GM23248 (cell line): ENCODE results near the gene ASTE1. TPM values are rescaled to one million over a fixed set of nuclear protein-coding genes. Genes with fewer than 3 reads are reported as not detected.
A peak's percentile ranks its signal among the peaks of the same experiment; 100 is the strongest.

Source experiments
- DNase-seq: peaks from one replicate; pipeline ENCODE4 v3.0.0-alpha.2; 2015
- H2AFZ ChIP-seq: fragments of 200-600 bp; sonication (generic); 2 replicates; pipeline ENCODE4 v1.6.1; 2016; ENCODE audit warnings: antibody characterized with exemption
- H3F3A ChIP-seq: fragments of 200-600 bp; sonication (generic); 2 replicates; pipeline ENCODE4 v1.6.1; 2016; ENCODE audit warnings: mild to moderate bottlenecking, antibody characterized with exemption, mixed run types; ENCODE audit not compliant: insufficient read depth
- H3K27ac ChIP-seq: fragments of 200-600 bp; sonication (generic); 2 replicates; pipeline ENCODE4 v1.5.1; 2016; ENCODE audit warnings: mild to moderate bottlenecking
- H3K27me3 ChIP-seq: fragments of 200-600 bp; sonication (generic); replicated peaks from 2 replicates; pipeline ENCODE4 v1.6.1; 2016; ENCODE audit warnings: mild to moderate bottlenecking; ENCODE audit not compliant: insufficient read depth
- H3K36me3 ChIP-seq: fragments of 200-600 bp; sonication (generic); 2 replicates; pipeline ENCODE4 v1.6.1; 2016; ENCODE audit warnings: low read depth, mild to moderate bottlenecking
- H3K4me1 ChIP-seq: fragments of 200-600 bp; sonication (generic); 2 replicates; pipeline ENCODE4 v1.6.1; 2016; ENCODE audit warnings: mild to moderate bottlenecking; ENCODE audit not compliant: insufficient read depth
- H3K4me2 ChIP-seq: fragments of 200-600 bp; sonication (generic); one replicate; pipeline ENCODE4 v1.6.1; 2016; ENCODE audit warnings: mild to moderate bottlenecking; ENCODE audit not compliant: unreplicated experiment
- H3K4me3 ChIP-seq: fragments of 200-600 bp; sonication (generic); 2 replicates; pipeline ENCODE4 v1.5.1; 2016; ENCODE audit warnings: mild to moderate bottlenecking
- H3K79me2 ChIP-seq: fragments of 200-600 bp; sonication (generic); 2 replicates; pipeline ENCODE4 v1.6.1; 2016; ENCODE audit warnings: mild to moderate bottlenecking; ENCODE audit not compliant: insufficient read depth
- H3K9ac ChIP-seq: fragments of 200-600 bp; sonication (generic); 2 replicates; pipeline ENCODE4 v1.6.1; 2016; ENCODE audit warnings: mild to moderate bottlenecking
- H3K9me2 ChIP-seq: fragments of 200-600 bp; sonication (generic); 2 replicates; pipeline ENCODE4 v1.6.1; 2016; ENCODE audit warnings: mixed run types, mild to moderate bottlenecking, moderate library complexity; ENCODE audit not compliant: insufficient read depth
- H3K9me3 ChIP-seq: fragments of 200-600 bp; sonication (generic); one replicate; pipeline ENCODE4 v1.6.1; 2017; ENCODE audit warnings: low read depth
- H4K20me1 ChIP-seq: fragments of 200-600 bp; sonication (generic); 2 replicates; pipeline ENCODE4 v1.6.0; 2016; ENCODE audit not compliant: insufficient read depth
- EZH2 ChIP-seq: fragments of 200-600 bp; sonication (generic); IDR thresholded peaks from 2 replicates; pipeline ENCODE4 v1.6.1; 2018; ENCODE audit warnings: antibody characterized with exemption, mild to moderate bottlenecking; ENCODE audit not compliant: insufficient read depth, poor library complexity, severe bottlenecking
- EZH2phosphoT487 ChIP-seq: fragments of 200-600 bp; sonication (generic); IDR thresholded peaks from 2 replicates; pipeline ENCODE4 v1.6.1; 2018; ENCODE audit warnings: antibody characterized with exemption, moderate library complexity, mild to moderate bottlenecking, low read depth; ENCODE audit not compliant: insufficient read depth
- WGBS, 2 experiments: methylation state at CpG; one replicate each; pipeline ENCODE4 v1.1.6; 2015 to 2017; ENCODE audit warnings: low lambda C conversion rate in 2 of 2, low coverage in 1 of 2; ENCODE audit errors: missing lambda C conversion rate in 2 of 2; 5-methylcytosine and 5-hydroxymethylcytosine counted together
- in situ Hi-C: fragments of 300-500 bp; cut with MboI; formaldehyde crosslinking; loops from 2 replicates; pipeline ENCODE4 v1.15.0; 2020
- polyA plus RNA-seq: library from polyadenylated mRNA; unstranded; fragments of >200 nt; fragmentation: Nextera tagmentation; extraction: Ambion mirVana; gene quantifications from 2 replicates; pipeline ENCODE4 v1.2.1, GENCODE V29; 2016
- total RNA-seq: library from RNA; depleted of rRNA; stranded (reverse); fragments of >200 nt; shearing (Covaris generic); gene quantifications from 2 replicates; pipeline ENCODE4 v1.2.3, GENCODE V29; 2014; rRNA removed

ASTE1 gene, protein sequence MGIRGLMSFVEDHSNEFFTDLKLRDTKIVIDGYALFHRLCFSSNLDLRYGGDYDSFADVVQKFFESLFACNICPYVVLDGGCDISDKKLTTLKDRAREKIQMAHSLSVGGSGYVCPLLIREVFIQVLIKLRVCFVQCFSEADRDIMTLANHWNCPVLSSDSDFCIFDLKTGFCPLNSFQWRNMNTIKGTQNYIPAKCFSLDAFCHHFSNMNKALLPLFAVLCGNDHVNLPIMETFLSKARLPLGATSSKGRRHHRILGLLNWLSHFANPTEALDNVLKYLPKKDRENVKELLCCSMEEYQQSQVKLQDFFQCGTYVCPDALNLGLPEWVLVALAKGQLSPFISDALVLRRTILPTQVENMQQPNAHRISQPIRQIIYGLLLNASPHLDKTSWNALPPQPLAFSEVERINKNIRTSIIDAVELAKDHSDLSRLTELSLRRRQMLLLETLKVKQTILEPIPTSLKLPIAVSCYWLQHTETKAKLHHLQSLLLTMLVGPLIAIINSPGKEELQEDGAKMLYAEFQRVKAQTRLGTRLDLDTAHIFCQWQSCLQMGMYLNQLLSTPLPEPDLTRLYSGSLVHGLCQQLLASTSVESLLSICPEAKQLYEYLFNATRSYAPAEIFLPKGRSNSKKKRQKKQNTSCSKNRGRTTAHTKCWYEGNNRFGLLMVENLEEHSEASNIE
- total RNA-seq: 4.8 and 5.8 TPM in 2 replicates
- 4.8 and 5.3 TPM in 2 replicates for polyA plus RNA-seq

DNA sequence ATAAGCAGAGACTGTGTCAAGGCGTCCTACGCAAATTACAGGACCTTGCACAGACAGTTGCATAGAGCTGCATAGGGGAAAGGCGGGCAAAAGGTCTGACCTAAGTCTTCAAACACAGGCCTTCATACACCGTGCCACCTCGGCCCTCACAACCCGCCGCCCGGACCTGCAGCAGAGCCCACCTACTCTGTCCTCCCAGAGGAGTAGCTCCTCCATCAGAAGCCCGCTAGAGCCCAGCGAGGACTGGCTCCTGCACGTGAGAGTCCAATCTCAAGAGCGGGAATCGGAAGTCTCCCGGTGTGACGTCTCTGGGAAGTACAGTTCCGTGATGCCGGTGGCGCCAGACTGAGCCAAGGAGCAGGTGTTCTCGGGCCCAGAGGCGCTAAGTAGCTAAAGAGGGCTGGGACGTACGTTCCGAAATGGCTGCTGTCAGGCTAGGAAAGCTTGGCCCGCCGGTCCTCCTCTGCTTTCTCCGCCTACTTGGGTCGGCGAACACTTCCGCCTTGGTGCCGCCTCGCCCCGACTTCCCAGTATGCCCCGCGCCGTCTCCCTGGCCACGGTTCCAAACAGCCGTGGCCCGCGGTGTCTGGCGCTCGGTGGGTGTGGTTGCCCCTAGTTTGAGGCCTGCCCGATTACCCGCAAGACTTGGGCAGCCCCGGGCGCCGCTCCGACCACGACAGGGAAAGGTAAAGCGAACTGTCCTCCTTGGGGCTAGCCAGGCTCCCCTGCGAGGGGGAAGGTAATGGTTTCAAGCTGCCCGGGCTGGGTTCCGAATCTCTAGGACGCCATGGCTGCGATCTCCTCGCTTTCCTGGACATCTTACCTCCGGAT lies at the start of gene ASTE1, which contains the start of gene NEK11:
Gene ASTE1 (minus strand): TSS at position 505 of the 831 bp plus-strand sequence. CDS start 1,519 bp downstream, outside the sequence.
Gene NEK11 (plus strand): TSS at position 557 of the 831 bp plus-strand sequence. CDS start 2,832 bp downstream, outside the sequence.
- Histone ChIP-seq H3K4me3 (peak within 1 kb of the TSS; percentile 80), H3K27me3 (no peaks in the 10 kb centered on the region), H3K4me2 (peak within 1 kb of the TSS; percentile 84), H3K9ac (peak within 1 kb of the TSS; percentile 92), H3K79me2 (peaks cover 16% of the 10 kb centered on the region), H3K36me3 (no peaks in the 10 kb centered on the region), H2AFZ (peak within 1 kb of the TSS; percentile 93), H3K9me3 (no peaks in the 10 kb centered on the region), H4K20me1 (no peaks in the 10 kb centered on the region), H3K9me2 (no peaks in the 10 kb centered on the region), H3K4me1 (peaks cover 18% of the 10 kb centered on the region), H3K27ac (peak within 1 kb of the TSS; percentile 79), H3F3A (no peaks in the 10 kb centered on the region)
- TF ChIP-seq EZH2 (no peak), EZH2phosphoT487 (no peak)
- in situ Hi-C loops: loop anchor here (25.0 kb wide), 2 partner anchors 461 to 986 kb away; no protein-coding TSS in a partner anchor
- WGBS, 2 experiments: 1 to 2% methylated on average over 42 to 53 of the region's 56 CpGs
- peak; percentile 97 for DNase-seq

DNA sequence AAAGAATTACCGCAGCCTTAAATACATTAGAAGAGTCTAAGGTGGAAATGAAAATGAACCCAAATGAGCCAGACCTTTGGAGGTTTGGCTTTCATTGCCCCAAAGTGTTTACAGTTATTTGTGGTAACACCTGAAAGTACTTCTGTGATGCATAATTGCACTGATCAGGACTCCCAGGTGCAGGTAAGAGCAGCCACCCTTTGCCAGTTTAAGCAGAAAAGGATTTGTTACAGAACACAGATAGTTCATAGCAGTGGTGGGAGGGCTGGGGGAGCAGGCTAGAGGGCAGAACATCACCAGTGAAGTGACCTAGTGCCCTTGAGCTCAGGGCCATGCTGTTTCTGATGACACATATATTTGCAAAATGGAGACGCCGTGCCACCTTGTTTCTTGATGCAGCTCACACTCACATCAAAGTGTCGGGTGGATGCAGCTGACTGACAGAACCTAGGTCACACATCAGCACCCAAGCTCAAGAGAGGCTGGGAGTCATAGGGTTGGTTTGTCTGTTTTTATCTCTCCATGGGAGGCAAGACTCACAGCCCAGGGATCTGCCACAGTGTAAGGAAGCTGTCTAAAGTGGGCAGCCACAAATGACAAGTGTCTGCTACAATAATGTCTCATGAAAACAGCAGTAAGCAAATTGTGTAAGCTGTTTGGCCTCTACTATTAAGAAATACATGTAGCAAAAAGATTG lies 49.2 kb upstream of the ASTE1 start:
- no peaks in the 10 kb centered on the region for H3K27me3 ChIP-seq
- H3K4me1 ChIP-seq: peaks cover 18% of the 10 kb centered on the region
- H2AFZ ChIP-seq: no peak overlapping the region
- H3F3A ChIP-seq: peaks cover 13% of the 10 kb centered on the region
- in situ Hi-C loops: no loop called here
- TF ChIP-seq EZH2phosphoT487: no peak
- no peak for TF ChIP-seq EZH2
- H3K9me2 ChIP-seq: no peaks in the 10 kb centered on the region
- 73 to 75% methylated on average over 4 of the region's 4 CpGs for WGBS, 2 experiments
- no peaks in the 10 kb centered on the region for H3K36me3 ChIP-seq
- H3K4me3 ChIP-seq: no peak overlapping the region
- H3K4me2 ChIP-seq: no peak overlapping the region
- no peak overlapping the region for H3K9ac ChIP-seq
- no peaks in the 10 kb centered on the region for H3K9me3 ChIP-seq
- no peak for DNase-seq
- H3K27ac ChIP-seq: no peak overlapping the region
- no peaks in the 10 kb centered on the region for H4K20me1 ChIP-seq
- no peaks in the 10 kb centered on the region for H3K79me2 ChIP-seq

DNA sequence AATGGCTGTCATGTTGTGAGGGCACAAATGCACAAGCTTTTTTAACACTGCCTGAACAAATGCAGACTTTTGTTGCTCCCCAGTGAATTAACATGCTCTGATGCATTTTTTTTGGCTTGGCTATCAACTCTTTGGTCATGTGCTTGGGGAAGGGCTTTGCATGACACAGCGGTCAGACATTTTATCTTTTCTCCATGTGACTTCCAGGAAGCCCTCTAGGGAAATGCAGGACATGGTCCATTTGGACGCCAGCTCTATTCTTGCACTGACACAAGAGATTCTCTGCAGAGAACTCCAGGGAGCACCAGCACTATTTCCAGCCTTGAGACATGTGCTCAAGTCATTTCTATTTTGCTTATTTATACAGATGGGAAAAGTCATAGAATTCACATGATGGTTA lies 46.2 kb upstream of the ASTE1 start:
- peak overlapping the region; percentile 7 for H3K4me2 ChIP-seq
- H3K4me1 ChIP-seq: peaks cover 18% of the 10 kb centered on the region
- no peaks in the 10 kb centered on the region for H3K79me2 ChIP-seq
- in situ Hi-C loops: no loop called here
- H3K27me3 ChIP-seq: no peaks in the 10 kb centered on the region
- no peaks in the 10 kb centered on the region for H3K9me3 ChIP-seq
- peak overlapping the region; percentile 70 for H3K27ac ChIP-seq
- H2AFZ ChIP-seq: peak overlapping the region; percentile 55
- no peak overlapping the region for H3K9ac ChIP-seq
- H4K20me1 ChIP-seq: no peaks in the 10 kb centered on the region
- no peaks in the 10 kb centered on the region; the same call in 1 of the 2 replicates for H3K9me2 ChIP-seq
- H3K4me3 ChIP-seq: no peak overlapping the region
- TF ChIP-seq EZH2 (no peak), EZH2phosphoT487 (no peak)
- peak; percentile 52 for DNase-seq
- 9 to 22% methylated on average over 2 of the region's 2 CpGs for WGBS, 2 experiments
- peaks cover 13% of the 10 kb centered on the region for H3F3A ChIP-seq
- no peaks in the 10 kb centered on the region for H3K36me3 ChIP-seq
